ENCODE results near the gene COQ2. TPM values are rescaled to one million over a fixed set of nuclear protein-coding genes. Genes with fewer than 3 reads are reported as not detected.

COQ2 gene
- total and polyA plus RNA-seq, 8 donors, result 1.8 to 10.1 (median 8.0) TPM

DNA sequence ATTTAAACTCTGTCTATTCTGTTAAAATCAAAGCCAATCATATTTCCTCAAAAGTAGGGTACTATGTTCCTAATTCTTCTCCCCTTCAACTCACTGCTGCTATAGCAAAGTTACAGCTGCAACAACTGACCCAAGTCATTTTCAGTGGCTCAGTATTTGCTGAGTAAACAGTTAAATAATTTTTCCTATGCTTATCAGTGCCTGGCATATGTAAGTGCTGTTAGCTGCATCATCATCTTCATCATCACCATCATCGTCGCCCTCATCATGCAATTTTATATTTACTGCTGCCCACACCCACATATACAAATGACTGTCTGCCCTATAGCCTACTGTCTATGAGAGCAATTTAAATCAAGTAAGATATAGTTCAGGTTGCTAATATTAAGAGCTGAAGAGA, 21.9 kb downstream of the COQ2 start:
- TF ChIP-seq POLR2A (IDR thresholded peaks at IDR 0.05), result no peak
- no peak for TF ChIP-seq EP300 (IDR thresholded peaks at IDR 0.05)
- no peak for TF ChIP-seq POLR2AphosphoS5 (IDR thresholded peaks at IDR 0.05)
- TF ChIP-seq, protein P1, sequence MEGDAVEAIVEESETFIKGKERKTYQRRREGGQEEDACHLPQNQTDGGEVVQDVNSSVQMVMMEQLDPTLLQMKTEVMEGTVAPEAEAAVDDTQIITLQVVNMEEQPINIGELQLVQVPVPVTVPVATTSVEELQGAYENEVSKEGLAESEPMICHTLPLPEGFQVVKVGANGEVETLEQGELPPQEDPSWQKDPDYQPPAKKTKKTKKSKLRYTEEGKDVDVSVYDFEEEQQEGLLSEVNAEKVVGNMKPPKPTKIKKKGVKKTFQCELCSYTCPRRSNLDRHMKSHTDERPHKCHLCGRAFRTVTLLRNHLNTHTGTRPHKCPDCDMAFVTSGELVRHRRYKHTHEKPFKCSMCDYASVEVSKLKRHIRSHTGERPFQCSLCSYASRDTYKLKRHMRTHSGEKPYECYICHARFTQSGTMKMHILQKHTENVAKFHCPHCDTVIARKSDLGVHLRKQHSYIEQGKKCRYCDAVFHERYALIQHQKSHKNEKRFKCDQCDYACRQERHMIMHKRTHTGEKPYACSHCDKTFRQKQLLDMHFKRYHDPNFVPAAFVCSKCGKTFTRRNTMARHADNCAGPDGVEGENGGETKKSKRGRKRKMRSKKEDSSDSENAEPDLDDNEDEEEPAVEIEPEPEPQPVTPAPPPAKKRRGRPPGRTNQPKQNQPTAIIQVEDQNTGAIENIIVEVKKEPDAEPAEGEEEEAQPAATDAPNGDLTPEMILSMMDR (IDR thresholded peaks at IDR 0.05), result no peak
- Histone ChIP-seq H3K27me3 (no peaks in the 10 kb centered on the region), H3K9me3 (no peaks in the 10 kb centered on the region), H3K4me3 (no peak overlapping the region), H3K4me1 (peaks cover 0 to 13% (median 2%) of the 10 kb centered on the region in 4 donors), H3K27ac (no peak overlapping the region), H3K36me3 (peaks cover 0 to 42% (median 18%) of the 10 kb centered on the region in 4 donors)
- intact Hi-C loops (cut with DNase I; ENCODE audit: low total_unique reads), result no loop called here
- 39 to 59% (median 52%) methylated on average over 2 of the region's 2 CpGs for WGBS, 5 donors
- DNase-seq, result no peak

DNA sequence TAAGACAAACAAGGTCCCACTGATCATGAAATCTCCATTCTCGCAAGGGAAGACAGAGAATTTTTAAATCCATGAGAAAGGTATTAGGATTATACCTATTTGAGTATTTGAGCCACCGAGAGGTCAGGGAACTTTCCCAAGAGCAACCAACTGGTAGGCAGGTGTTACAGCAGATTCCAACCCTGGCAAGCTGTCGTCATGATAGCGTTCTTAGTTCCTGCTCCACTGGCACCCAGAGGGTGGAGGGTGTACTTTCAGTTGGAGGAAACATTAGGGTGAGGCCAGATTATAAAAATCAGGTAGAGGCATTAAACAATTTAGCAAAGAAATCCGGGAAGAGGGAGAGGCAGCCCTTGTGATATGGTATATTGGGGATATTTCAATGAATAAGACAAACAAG, 23.3 kb downstream of the COQ2 start:
- WGBS, 5 donors, result 64 to 76% (median 65%) methylated on average over 5 of the region's 5 CpGs
- DNase-seq, result no peak
- Histone ChIP-seq H3K9me3 (no peaks in the 10 kb centered on the region), H3K36me3 (peaks cover 0 to 29% (median 15%) of the 10 kb centered on the region in 4 donors), H3K4me1 (peaks cover 4 to 19% (median 8%) of the 10 kb centered on the region in 4 donors), H3K27me3 (no peaks in the 10 kb centered on the region), H3K27ac (peak overlapping the region in 2 of 5 donors; percentile 1 to 15), H3K4me3 (no peak overlapping the region)
- TF ChIP-seq POLR2A (IDR thresholded peaks at IDR 0.05) (no peak), POLR2AphosphoS5 (IDR thresholded peaks at IDR 0.05) (no peak), EP300 (IDR thresholded peaks at IDR 0.05) (no peak)
- TF ChIP-seq, protein P1 (IDR thresholded peaks at IDR 0.05), result no peak
- intact Hi-C loops (cut with DNase I; ENCODE audit: low total_unique reads), result no loop called here

DNA sequence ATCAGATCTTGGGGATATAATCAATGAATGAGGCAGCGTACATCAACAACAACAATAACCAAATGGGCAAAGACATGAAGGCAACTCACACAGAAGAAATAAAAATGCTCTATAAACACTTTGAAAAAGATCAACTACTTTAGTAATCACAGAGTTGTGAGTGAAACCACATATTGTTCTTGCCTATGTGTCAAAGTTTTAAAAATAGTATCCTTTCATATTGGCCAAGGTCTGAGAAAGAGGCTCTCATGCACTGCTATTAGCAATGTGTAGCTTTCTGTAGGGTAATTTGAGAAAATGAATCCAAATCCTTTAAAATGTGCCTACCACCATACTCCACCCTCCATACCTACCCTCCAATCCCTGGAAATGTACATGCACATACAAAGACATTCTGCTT, 25.0 kb downstream of the COQ2 start:
- H3K27me3 ChIP-seq, result no peaks in the 10 kb centered on the region
- peaks cover 0 to 15% (median 7%) of the 10 kb centered on the region in 4 donors for H3K36me3 ChIP-seq
- no peak overlapping the region for H3K27ac ChIP-seq
- 91 to 100% (median 96%) methylated on average over 1 of the region's 1 CpG for WGBS, 5 donors
- no peak for DNase-seq
- H3K9me3 ChIP-seq, result no peaks in the 10 kb centered on the region
- no peak for TF ChIP-seq POLR2AphosphoS5 (IDR thresholded peaks at IDR 0.05)
- TF ChIP-seq EP300 (IDR thresholded peaks at IDR 0.05), result no peak
- no peak for TF ChIP-seq POLR2A (IDR thresholded peaks at IDR 0.05)
- TF ChIP-seq, protein P1 (IDR thresholded peaks at IDR 0.05), result no peak
- no peak overlapping the region for H3K4me3 ChIP-seq
- H3K4me1 ChIP-seq, result peaks cover 10 to 27% (median 17%) of the 10 kb centered on the region in 4 donors
- intact Hi-C loops (cut with DNase I; ENCODE audit: low total_unique reads), result loop anchor here (10.0 kb wide), 1 partner anchor 185 kb away; no protein-coding TSS in a partner anchor

- Histone ChIP-seq H3K36me3 (peaks cover 0 to 8% (median 4%) of the 10 kb centered on the region in 4 donors), H3K27me3 (no peaks in the 10 kb centered on the region), H3K9me3 (no peaks in the 10 kb centered on the region), H3K4me3 (no peak overlapping the region), H3K27ac (no peak overlapping the region), H3K4me1 (peaks cover 10 to 27% (median 17%) of the 10 kb centered on the region in 4 donors)
- no peak for TF ChIP-seq POLR2AphosphoS5 (IDR thresholded peaks at IDR 0.05)
- intact Hi-C loops (cut with DNase I; ENCODE audit: low total_unique reads), result loop anchor here (10.0 kb wide), 1 partner anchor 184 kb away; no protein-coding TSS in a partner anchor
- no peak for DNase-seq
Observed at GRCh38 chr4:83258461-83258860, 26.1 kb downstream of the COQ2 start.

- Histone ChIP-seq H3K4me1 (peaks cover 10 to 33% (median 17%) of the 10 kb centered on the region in 4 donors), H3K27ac (no peak overlapping the region), H3K27me3 (no peaks in the 10 kb centered on the region), H3K4me3 (no peak overlapping the region), H3K9me3 (no peaks in the 10 kb centered on the region), H3K36me3 (peaks cover 0 to 5% (median 3%) of the 10 kb centered on the region in 4 donors)
- DNase-seq, result no peak
- TF ChIP-seq EP300 (IDR thresholded peaks at IDR 0.05) (no peak), POLR2AphosphoS5 (IDR thresholded peaks at IDR 0.05) (no peak)
- intact Hi-C loops (cut with DNase I; ENCODE audit: low total_unique reads), result loop anchor here (10.0 kb wide), 1 partner anchor 183 kb away; no protein-coding TSS in a partner anchor
- 85 to 92% (median 89%) methylated on average over 7 of the region's 7 CpGs for WGBS, 5 donors
Observed at GRCh38 chr4:83257811-83258210, 26.8 kb downstream of the COQ2 start.

All from stomach (tissue), 9 donors.